Measurements from ENCODE around the gene TNFRSF4.
A peak's percentile ranks its signal among the peaks of the same experiment; 100 is the strongest.

TNFRSF4 gene

DNA sequence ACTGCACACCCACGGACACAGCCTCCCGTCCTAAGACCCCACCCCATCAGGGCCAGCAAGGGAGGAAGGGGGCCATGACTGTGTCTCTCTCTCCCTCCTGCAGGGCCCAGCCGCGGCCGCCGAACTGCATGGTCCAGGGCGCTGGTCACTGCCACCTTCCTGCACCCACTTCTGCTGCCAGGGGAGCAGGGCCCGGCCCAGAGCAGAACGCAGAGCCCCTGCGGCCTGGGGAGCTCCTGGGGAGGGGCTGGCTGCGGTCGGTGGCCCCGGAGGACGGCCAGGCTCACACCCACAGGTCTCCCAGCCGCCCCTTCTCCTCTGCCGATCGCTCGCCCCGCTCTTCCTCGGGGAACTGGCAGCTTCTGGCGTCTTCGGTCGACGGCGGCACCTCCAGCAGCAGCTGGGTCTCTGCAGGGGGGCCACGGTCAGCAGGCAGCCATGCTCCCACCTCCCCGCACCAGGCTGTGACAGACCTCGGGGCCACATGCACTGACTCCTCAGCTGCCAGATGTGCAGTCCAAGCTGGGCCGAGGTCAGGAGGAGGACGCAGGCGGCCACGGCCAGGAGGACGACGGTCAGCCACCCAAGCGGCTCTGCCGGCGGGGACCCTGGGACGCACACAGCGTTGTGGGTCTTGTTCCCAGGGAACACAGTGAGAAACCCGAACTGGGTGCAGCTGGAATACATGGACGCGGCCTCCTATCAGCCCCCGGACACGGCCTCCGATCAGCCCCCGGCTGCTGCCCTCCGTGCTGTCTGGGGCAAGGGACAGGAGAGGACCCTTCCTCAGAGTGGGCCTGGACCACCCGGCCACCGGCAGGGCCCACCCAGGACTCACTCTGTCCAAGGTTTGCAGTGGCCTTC, 10.2 kb downstream of the TNFRSF4 start:
- TF ChIP-seq, protein P1, sequence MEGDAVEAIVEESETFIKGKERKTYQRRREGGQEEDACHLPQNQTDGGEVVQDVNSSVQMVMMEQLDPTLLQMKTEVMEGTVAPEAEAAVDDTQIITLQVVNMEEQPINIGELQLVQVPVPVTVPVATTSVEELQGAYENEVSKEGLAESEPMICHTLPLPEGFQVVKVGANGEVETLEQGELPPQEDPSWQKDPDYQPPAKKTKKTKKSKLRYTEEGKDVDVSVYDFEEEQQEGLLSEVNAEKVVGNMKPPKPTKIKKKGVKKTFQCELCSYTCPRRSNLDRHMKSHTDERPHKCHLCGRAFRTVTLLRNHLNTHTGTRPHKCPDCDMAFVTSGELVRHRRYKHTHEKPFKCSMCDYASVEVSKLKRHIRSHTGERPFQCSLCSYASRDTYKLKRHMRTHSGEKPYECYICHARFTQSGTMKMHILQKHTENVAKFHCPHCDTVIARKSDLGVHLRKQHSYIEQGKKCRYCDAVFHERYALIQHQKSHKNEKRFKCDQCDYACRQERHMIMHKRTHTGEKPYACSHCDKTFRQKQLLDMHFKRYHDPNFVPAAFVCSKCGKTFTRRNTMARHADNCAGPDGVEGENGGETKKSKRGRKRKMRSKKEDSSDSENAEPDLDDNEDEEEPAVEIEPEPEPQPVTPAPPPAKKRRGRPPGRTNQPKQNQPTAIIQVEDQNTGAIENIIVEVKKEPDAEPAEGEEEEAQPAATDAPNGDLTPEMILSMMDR (IDR thresholded peaks at IDR 0.05; ENCODE audit: unreplicated experiment in 3 of 3): no peak
- Mint-ChIP-seq H3K27me3 (ENCODE audit: low read depth) (peaks cover 14% of the 10 kb centered on the region), H3K36me3 (ENCODE audit: low read depth) (no peaks in the 10 kb centered on the region)

DNA sequence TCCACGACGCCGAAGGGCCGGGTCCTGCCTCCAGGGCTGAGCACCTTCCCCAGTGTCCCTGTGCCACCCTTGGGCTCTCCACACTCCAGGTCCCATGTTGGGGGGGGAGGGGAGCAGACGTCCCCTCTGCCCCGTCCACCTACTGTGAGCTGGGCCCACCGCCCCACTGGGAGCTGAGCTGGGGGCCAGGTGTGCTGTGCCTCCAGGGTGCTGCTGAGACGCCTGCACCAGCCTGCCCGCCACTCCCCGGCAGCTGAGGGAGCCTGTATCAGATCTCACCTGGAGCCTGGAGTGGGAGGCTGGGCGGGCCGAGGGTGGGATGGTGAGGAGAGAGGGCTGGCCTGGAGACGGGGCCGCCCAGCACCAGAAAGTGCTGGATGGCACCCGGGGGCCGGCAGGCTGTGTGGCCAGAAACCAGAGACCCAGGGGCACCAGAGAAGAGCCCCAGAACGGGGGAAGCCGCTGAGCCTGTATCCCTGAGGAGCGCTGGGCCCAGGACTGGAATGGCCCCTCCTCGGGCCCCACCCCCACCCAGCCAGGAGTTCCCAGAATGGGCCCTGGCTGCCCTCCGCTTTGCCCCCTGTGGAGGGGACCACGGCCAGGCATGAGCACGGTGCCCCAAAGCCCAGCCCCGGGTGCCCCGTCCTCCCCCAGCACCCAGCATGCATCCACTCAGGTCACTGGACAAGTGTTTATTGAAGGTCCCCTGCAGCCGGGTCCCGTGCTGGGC, 11.0 kb downstream of the TNFRSF4 start:
- H3K27me3 Mint-ChIP-seq (ENCODE audit: low read depth): peaks cover 12% of the 10 kb centered on the region
- no peak overlapping the region for H3K4me3 Mint-ChIP-seq
- H3K27ac Mint-ChIP-seq: no peak overlapping the region
- no peaks in the 10 kb centered on the region for H3K9me3 Mint-ChIP-seq
- peaks cover 3% of the 10 kb centered on the region for H3K4me1 Mint-ChIP-seq
- TF ChIP-seq, protein P1 (IDR thresholded peaks at IDR 0.05; ENCODE audit: unreplicated experiment in 3 of 3): no peak
- no peaks in the 10 kb centered on the region for H3K36me3 Mint-ChIP-seq (ENCODE audit: low read depth)

More for the DNA sequence above, 10.2 kb downstream of the TNFRSF4 start:
- H3K4me3 Mint-ChIP-seq: no peak overlapping the region
- H3K27ac Mint-ChIP-seq: no peak overlapping the region
- peaks cover 9% of the 10 kb centered on the region for H3K4me1 Mint-ChIP-seq
- H3K9me3 Mint-ChIP-seq: no peaks in the 10 kb centered on the region

DNA sequence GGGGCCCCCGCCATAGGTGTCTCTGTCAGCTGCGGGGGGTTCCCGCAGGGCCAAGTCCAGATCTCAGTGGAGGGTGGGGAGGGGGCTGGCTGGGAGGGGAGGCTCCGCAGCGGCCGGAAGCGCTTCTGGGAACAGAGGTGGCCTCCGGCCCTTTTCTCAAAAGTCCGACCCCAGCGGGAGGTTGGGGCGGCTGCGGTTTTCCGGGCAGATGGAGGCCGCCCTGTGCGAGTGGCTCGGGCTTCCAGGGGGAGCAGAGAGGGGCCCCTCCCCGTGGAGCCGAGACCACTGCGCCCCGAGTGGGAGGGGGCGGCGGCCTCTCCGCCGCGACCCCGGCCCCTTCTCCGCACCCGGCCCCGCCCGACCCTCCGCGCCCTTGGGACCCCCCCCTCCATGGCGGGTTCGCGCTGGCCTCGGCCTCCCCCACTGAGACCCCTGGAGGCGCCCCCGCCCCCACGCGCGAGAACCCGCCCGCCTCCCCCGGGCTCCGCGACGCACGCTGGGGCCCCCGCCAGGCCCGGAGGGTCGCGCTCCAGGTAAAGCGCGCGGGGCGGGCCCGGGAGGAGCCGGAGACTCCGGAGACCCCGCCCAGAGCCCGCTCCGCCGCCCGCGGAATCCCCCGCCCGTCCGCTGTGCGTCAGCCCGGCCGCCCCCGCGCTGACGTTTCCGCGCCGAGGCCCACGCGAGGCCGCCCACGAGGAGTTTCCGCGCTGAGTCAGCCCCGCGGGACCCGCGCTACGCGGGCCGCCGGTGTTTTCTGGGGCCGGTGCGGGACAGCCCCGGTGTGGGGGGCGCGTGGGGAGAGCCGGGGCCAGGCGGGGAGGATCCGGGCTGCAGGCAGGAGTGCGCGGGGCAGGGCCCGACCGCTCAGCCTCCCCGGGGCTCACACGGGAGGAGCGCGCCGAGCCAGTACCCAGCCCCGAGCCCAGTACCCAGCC, 12.8 kb downstream of the TNFRSF4 start:
- TF ChIP-seq, protein P1 (IDR thresholded peaks at IDR 0.05; ENCODE audit: unreplicated experiment in 3 of 3): no peak
- H3K36me3 Mint-ChIP-seq (ENCODE audit: low read depth): no peaks in the 10 kb centered on the region
- no peak overlapping the region for H3K27ac Mint-ChIP-seq
- peaks cover 3% of the 10 kb centered on the region for H3K9me3 Mint-ChIP-seq
- H3K4me1 Mint-ChIP-seq: no peaks in the 10 kb centered on the region
- H3K4me3 Mint-ChIP-seq: peak overlapping the region in 1 of 3 experiments; percentile 58
- H3K27me3 Mint-ChIP-seq (ENCODE audit: low read depth): peaks cover 3% of the 10 kb centered on the region

DNA sequence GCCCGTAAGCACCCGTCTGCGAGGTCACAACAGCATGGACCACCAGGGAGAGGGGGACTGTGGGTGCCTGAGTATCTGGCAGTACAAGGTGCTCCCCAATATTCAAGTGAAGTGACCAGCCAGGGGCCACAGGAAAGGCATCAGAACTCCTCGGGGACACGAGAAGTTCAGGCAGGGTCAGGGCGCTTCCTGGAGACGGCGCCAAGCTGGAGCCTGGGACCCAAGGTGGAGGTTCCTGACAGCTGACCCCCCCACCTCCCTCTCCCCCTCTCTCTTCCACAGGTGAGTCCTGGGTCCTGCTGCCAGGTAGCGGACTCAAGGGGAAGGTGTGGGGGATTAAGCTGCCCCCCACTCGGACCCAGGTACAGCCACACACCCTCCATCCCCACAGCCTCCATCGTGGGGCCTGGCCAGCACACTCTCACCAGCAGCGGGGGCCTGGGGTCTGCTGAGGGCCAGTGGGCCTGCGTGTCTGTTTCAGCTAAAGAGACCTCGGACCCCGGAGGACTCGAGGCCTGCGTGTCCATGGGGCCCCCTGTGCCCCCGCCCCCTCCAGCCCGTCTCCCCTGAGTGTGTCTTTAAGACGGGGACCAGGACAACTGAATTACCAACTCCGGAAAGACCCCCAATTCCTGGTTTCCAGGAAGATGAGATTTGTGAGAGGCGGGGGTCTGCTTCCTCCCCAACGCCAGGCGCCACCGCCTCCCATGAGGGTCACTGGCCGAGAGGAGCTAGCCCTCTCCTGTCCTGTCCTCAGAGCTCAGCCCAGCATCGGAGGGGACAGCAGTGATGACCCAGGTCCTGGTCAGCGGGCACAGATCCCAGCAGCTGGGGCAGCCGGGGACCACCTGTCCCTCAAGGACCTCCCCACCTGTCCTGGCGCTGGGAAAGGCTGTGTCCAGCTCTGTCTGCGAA, 13.7 kb downstream of the TNFRSF4 start:
- TF ChIP-seq, protein P1 (IDR thresholded peaks at IDR 0.05; ENCODE audit: unreplicated experiment in 3 of 3): no peak
- peaks cover 3% of the 10 kb centered on the region for H3K27me3 Mint-ChIP-seq (ENCODE audit: low read depth)
- no peaks in the 10 kb centered on the region for H3K4me1 Mint-ChIP-seq
- peak overlapping the region; percentile 39 to 59 (median 58) for H3K4me3 Mint-ChIP-seq
- no peak overlapping the region for H3K27ac Mint-ChIP-seq
- H3K9me3 Mint-ChIP-seq: peaks cover 5% of the 10 kb centered on the region
- no peaks in the 10 kb centered on the region for H3K36me3 Mint-ChIP-seq (ENCODE audit: low read depth)

Measured in nephron (organoid).